ENCODE data around the gene GALNT9.
"Not testable (repeated sequence)": the region's sequence is repeated elsewhere in the genome, so short reads cannot be mapped to it uniquely, and the experiment has no call there.

GALNT9 gene

GRCh38 chr12:132329036-132329719 lies at the start of gene GALNT9:
Gene GALNT9, minus strand, starts transcription at chr12:132329589. Its CDS starts 386 bp downstream, at chr12:132329203.
- DNase-seq = no peak

GRCh38 chr12:132379057-132379456 lies 49.7 kb upstream of the GALNT9 start:
- DNase-seq = not testable (repeated sequence)

DNA sequence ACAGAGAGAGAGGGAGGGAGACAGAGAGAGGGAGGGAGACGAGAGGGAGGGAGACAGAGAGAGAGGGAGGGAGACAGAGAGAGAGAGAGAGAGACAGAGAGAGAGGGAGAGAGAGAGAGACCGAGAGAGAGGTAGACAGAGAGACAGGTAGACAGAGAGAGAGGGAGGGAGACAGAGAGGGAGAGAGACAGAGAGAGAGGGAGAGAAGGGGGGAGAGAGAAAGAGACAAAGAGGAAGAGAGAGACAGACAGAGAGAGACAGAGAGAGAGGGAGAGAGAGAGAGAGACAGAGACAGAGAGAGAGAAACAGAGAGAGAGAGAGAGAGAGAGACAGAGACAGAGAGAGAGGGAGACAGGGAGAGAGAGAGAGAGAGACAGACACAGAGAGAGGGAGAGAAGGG lies 47.8 kb upstream of the GALNT9 start:
- DNase-seq = no peak

DNA sequence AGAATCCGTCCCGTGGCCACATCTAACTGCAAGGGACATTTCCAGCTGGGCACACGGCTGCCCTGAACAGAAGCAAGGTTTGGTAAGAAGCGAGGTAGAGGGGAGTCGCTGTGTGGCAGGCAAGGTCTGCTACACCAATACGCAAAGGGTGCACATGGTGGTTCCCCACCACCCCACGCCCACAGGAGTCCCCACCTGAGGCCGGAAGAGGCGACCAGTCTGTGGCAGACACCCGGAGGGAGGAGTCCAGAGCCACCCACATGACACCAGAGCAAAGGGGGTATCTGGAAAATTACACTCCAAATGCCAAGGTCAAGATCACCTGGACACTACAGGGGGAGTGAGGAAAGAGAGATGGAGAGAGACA lies 47.1 kb upstream of the GALNT9 start:
- DNase-seq = no peak

- peak in 1 of 2 experiments; percentile 16 for DNase-seq
These were observed 46.5 kb upstream of the GALNT9 start for GRCh38 chr12:132375747-132376463.

GRCh38 chr12:132374612-132375445 lies 45.4 kb upstream of the GALNT9 start:
- DNase-seq = no peak

DNA sequence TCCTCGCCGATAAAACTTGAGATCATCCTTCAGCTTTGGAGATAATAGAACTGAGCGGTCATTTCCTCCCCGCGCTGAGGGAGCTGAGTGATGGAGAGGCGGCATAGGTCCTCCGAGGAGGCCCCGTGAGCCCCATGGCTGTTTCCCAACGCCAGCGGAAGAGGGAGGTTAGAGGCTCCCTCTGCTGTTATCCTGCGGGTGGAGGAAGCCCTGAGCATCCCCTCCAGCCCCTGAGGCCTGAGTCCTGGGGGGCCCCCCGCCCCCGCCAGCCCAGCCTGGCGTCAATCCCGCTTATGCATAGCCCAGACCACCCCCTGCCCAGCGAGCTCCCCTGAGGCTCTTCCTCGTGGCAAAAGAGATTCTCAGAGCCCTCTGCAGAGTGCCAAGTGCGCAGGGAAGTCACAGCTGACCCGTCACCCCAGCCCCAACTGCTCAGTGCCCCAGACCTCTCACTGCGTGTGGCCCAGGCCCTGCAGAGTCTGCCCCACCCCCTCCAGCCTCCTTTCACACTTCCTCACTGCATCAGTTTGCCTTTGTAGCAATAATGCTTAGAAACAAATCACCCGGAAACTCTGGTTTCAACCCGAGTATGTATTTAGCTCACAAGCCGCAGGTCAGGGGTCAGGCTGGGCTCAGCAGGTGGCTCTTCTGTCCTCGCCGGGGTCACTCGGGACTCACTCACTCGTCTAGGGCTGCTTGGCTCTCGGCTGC lies 44.7 kb upstream of the GALNT9 start:
- DNase-seq = no peak

GRCh38 chr12:132367852-132368251 lies 38.5 kb upstream of the GALNT9 start:
- DNase-seq = no peak

GRCh38 chr12:132367071-132367851 lies 37.9 kb upstream of the GALNT9 start:
- no peak for DNase-seq

DNA sequence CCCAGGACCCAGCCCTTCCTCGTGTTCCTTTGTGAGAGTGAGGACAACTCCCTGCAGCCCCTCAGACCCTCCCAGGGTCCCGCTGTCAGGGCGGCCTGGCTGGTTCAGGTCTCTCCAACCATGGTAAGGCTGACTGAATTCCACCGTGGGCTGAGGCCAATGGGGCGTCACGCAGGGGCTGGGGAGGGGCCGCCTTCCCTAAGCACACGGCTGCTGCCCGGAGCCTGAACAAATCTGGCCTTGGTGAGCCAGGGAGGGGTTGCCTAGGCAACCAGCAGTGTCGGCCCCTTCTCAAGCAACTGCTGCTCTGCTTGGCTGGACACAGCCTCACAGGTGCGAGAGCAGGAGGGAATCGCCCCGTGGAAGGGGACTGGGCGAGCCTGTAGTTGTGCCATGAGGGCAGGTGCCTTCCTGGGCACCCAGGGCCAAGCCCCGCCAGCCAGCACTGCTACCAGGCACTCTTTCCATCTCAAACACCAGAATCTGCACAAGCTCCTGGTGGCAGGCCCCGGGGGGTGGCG lies 37.0 kb upstream of the GALNT9 start:
- DNase-seq = peak in 1 of 2 experiments; percentile 15

GRCh38 chr12:132365226-132365625 lies 35.8 kb upstream of the GALNT9 start:
- no peak for DNase-seq

DNA sequence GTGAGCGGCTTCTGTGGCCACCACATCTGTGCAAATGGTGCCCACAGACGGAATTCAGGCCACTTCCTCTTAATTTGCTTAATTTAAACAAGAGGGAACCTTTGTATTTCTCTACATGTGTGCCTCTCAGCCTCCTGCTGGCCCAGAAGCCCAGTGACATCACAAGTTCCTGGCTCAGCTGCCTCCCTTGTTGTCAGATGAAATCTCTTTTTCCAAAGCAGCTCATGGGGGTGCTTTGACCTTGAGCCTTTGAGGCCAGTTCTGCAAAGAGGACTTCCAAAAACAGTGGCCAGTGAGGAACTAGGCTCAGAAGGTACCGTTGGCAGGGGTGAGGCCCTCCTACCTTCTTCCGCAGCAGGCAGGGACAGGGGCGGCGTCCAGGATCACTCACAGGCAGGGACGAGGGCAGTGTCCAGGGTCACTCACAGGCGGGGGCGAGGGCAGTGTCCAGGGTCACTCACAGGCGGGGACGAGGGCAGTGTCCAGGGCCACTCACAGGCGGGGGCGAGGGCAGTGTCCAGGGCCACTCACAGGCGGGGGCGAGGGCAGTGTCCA lies 35.0 kb upstream of the GALNT9 start:
- DNase-seq = no peak

GRCh38 chr12:132363661-132364347 lies 34.4 kb upstream of the GALNT9 start:
- DNase-seq = no peak

GRCh38 chr12:132362996-132363660 lies 33.7 kb upstream of the GALNT9 start:
- DNase-seq = no peak

DNA sequence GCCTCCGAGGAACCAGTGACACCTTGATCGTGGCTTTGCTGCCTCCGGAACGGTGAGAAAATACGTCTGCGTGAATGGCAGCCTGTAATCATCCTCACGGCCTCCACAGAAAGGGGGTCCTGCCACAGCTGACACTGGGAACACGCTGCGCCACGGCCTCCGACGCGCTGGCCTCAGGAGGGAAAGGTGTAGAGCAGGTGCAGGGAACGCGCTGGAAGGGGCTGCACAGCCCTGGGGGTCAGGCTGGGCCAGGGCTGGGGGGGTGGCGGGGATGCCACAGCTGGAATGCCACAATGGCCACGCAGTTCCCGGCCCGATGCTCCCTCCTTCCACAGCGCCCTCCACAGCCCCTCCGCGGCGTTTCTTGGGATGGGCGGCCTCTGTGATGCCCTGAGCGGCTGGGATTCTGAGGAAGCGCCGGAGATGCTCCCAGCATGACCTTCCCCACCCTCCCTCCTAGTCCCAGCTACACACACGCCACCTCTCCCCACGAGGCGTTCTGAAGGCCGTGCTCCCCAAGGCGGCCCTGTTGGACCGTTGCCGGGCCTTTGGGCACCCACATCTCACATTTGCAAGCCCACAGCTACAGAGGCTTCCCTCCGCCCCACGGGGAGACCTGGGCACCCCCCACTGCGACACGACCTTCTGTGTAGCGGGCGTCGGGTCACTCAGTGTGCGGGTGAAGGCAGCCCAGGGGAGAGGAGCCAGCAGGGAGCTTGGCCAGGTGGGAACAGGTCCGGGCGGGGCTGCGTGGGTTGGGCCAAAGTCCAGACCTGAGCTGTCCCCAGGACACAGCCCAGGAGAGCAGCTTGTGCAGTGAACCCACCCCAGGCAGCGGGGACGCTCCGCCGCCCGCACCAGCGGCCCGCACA lies 31.8 kb upstream of the GALNT9 start:
- no peak for DNase-seq

DNA sequence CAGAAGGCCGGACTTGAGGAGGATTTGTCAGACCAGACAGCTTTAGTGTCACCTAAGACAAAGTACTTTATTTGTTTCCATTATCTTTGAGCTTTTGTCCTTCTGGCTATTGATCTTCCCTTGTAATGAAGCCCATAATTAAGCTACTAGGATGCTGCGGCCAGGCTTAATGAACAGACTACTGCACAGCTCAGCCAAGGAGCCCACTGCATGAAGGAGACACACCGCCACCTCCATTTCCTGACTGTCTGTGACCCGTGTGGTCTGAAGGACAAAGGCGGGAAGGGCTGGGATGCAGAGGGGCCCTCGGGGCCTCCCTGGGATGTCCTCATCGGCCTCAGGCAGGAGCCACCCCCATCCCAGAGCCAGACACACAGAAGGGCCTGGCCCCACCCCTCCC lies 31.0 kb upstream of the GALNT9 start:
- DNase-seq = no peak

GRCh38 chr12:132359971-132360370 lies 30.6 kb upstream of the GALNT9 start:
- no peak for DNase-seq

DNA sequence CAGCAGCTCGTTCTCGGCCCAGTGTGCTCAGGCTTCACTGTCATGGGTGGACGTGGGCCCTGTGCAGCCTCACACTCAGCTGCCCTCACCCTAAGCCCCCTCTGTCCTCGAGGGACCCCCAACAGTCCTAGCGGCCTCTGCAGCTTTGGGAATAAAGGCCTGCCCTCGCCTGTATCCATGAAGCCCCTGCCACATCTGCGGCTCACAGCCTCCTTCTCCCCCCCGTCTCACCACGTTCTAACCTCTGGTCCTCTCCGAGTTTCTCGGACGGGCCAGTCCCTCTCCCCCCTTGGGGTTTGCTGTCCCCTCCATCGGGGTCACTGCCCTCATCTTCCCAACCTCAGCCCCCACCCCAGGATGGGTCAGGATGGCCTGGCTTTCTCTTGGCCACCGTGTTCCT lies 30.2 kb upstream of the GALNT9 start:
- no peak for DNase-seq

Measured in NCI-H187 (cell line).